ENCODE data around the gene EPSTI1.

- no peak for TF ChIP-seq YY1 (IDR thresholded peaks at IDR 0.05; ENCODE audit: low read depth)
- TF ChIP-seq FOXM1 (IDR thresholded peaks at IDR 0.05; ENCODE audit: borderline replicate concordance, low read depth), result no peak
- TF ChIP-seq MAX (IDR thresholded peaks at IDR 0.05), result no peak
- no peak for TF ChIP-seq CREB1 (IDR thresholded peaks at IDR 0.05; ENCODE audit: low read depth)
- TF ChIP-seq TAF1 (IDR thresholded peaks at IDR 0.05; ENCODE audit: low read depth), result no peak
- TF ChIP-seq CEBPB (IDR thresholded peaks at IDR 0.05), result no peak
- no peak for TF ChIP-seq EP300 (IDR thresholded peaks at IDR 0.05; ENCODE audit: borderline replicate concordance)
- TF ChIP-seq EGR1 (IDR thresholded peaks at IDR 0.05), result no peak
Measured at GRCh38 chr13:42874221-42874620, 117.8 kb downstream of the EPSTI1 start.

Data from Ishikawa (cell line).